ENCODE data around the gene CNBP. TPM values are rescaled to one million over a fixed set of nuclear protein-coding genes. Genes with fewer than 3 reads are reported as not detected.

CNBP gene
- total RNA-seq, 1 experiment from 2014 or later, result 353 TPM

DNA sequence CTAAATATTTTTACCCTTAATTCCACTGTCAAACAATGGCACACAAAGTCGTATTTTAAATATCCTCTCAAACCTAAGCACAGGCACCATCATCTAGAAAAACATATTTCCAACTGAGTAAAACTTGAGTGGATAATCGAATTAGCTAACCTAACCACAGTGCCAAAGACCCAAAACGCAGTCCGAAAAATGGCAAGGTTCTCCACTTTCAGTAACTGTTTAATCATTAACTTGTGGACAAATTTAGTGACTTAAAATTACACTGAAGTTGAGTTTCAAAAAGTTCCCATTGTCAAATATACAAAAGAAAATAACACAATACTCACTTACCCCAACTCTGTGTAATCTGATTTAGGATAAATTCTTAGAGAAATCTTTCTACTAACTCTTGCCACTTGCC is 10.0 kb downstream of the CNBP start:
- peaks cover 58% of the 10 kb centered on the region for H4K20me1 ChIP-seq (ENCODE audit: insufficient read depth)
- DNase-seq (ENCODE audit: low read depth, low spot score), result no peak
- ChIA-PET RAD21 (ENCODE audit: low non-redundant PET in 1 of 2, low total read pairs in 2 of 2, uncharacterized antibody in 2 of 2, unreplicated experiment in 2 of 2) (no interaction called here), CTCF (no interaction called here), POLR2A (no interaction called here)
- no peak overlapping the region for H3K4me3 ChIP-seq (replicated peaks in 1 of 2; ENCODE audit: low read depth in 1 of 2, low read length in 2 of 2)
- H3K9ac ChIP-seq (ENCODE audit: low read length), result no peak overlapping the region
- H3K4me2 ChIP-seq (ENCODE audit: low read length), result no peak overlapping the region
- no peaks in the 10 kb centered on the region for H3K4me1 ChIP-seq (ENCODE audit: control insufficient read depth in 1 of 2, insufficient read depth in 2 of 2, low read length in 2 of 2)
- no TSS peak for BruUV-seq (replicated peaks)
- peaks cover 97% of the 10 kb centered on the region for H3K79me2 ChIP-seq (ENCODE audit: insufficient read depth, low read length)
- H3K9me3 ChIP-seq (ENCODE audit: control insufficient read depth in 1 of 2, insufficient read depth in 1 of 2, low read depth in 1 of 2, low read length in 2 of 2), result no peaks in the 10 kb centered on the region
- no peak for ATAC-seq
- no peaks in the 10 kb centered on the region for H3K27me3 ChIP-seq (ENCODE audit: insufficient read depth, low read length)
- H2AFZ ChIP-seq (ENCODE audit: low read depth, low read length, poor library complexity, severe bottlenecking), result no peak overlapping the region
- TF ChIP-seq, protein P1, sequence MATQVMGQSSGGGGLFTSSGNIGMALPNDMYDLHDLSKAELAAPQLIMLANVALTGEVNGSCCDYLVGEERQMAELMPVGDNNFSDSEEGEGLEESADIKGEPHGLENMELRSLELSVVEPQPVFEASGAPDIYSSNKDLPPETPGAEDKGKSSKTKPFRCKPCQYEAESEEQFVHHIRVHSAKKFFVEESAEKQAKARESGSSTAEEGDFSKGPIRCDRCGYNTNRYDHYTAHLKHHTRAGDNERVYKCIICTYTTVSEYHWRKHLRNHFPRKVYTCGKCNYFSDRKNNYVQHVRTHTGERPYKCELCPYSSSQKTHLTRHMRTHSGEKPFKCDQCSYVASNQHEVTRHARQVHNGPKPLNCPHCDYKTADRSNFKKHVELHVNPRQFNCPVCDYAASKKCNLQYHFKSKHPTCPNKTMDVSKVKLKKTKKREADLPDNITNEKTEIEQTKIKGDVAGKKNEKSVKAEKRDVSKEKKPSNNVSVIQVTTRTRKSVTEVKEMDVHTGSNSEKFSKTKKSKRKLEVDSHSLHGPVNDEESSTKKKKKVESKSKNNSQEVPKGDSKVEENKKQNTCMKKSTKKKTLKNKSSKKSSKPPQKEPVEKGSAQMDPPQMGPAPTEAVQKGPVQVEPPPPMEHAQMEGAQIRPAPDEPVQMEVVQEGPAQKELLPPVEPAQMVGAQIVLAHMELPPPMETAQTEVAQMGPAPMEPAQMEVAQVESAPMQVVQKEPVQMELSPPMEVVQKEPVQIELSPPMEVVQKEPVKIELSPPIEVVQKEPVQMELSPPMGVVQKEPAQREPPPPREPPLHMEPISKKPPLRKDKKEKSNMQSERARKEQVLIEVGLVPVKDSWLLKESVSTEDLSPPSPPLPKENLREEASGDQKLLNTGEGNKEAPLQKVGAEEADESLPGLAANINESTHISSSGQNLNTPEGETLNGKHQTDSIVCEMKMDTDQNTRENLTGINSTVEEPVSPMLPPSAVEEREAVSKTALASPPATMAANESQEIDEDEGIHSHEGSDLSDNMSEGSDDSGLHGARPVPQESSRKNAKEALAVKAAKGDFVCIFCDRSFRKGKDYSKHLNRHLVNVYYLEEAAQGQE (IDR thresholded peaks at IDR 0.05; ENCODE audit: low read depth), result no peak
- no peak for TF ChIP-seq SIN3A (IDR thresholded peaks at IDR 0.05; ENCODE audit: low read depth)
- peaks cover 38 to 58% of the 10 kb centered on the region in 2 experiments for H3K36me3 ChIP-seq (ENCODE audit: control insufficient read depth in 1 of 2, insufficient read depth in 2 of 2, low read length in 2 of 2)
- intact Hi-C loops (cut with micrococcal nuclease), result no loop called here
- H3K9me2 ChIP-seq (ENCODE audit: insufficient read depth), result no peaks in the 10 kb centered on the region
- no peak overlapping the region for H3K27ac ChIP-seq (ENCODE audit: low read depth, low read length)

DNA sequence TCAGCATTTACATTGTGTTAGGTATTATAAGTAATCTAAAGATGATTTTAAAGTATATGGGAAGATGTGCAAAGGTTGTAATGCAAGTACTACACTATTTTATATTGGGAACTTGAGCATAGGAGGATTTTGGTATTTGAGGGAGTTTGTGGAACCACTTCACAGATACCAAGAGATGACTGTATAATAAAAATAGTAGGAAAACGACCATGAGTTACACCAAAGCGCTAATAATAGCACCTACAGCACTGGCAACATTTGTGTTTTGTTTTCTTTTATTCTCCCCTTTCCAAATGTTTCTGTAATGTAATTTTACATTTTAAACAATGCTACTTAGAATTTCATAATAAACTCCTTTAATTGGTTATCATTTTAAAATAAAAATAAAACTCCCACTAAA is 10.5 kb downstream of the CNBP start:
- CTCF ChIA-PET, result interaction anchor here (0.7 kb wide), 1 partner anchor 11 kb away, joined by 3 read pairs; no protein-coding TSS in a partner anchor
- Histone ChIP-seq H3K4me2 (ENCODE audit: low read length) (no peak overlapping the region), H3K9me2 (ENCODE audit: insufficient read depth) (no peaks in the 10 kb centered on the region), H2AFZ (ENCODE audit: low read depth, low read length, poor library complexity, severe bottlenecking) (no peak overlapping the region), H3K79me2 (ENCODE audit: insufficient read depth, low read length) (peaks cover 95% of the 10 kb centered on the region), H3K36me3 (ENCODE audit: control insufficient read depth in 1 of 2, insufficient read depth in 2 of 2, low read length in 2 of 2) (peaks cover 34 to 59% of the 10 kb centered on the region in 2 experiments), H3K9ac (ENCODE audit: low read length) (no peak overlapping the region), H4K20me1 (ENCODE audit: insufficient read depth) (peaks cover 58% of the 10 kb centered on the region), H3K9me3 (ENCODE audit: control insufficient read depth in 1 of 2, insufficient read depth in 1 of 2, low read depth in 1 of 2, low read length in 2 of 2) (no peaks in the 10 kb centered on the region), H3K4me1 (ENCODE audit: control insufficient read depth in 1 of 2, insufficient read depth in 2 of 2, low read length in 2 of 2) (no peaks in the 10 kb centered on the region), H3K4me3 (replicated peaks in 1 of 2; ENCODE audit: low read depth in 1 of 2, low read length in 2 of 2) (no peak overlapping the region), H3K27ac (ENCODE audit: low read depth, low read length) (no peak overlapping the region), H3K27me3 (ENCODE audit: insufficient read depth, low read length) (no peaks in the 10 kb centered on the region)
- RAD21 ChIA-PET (ENCODE audit: low non-redundant PET in 1 of 2, low total read pairs in 2 of 2, uncharacterized antibody in 2 of 2, unreplicated experiment in 2 of 2), result no interaction called here
- POLR2A ChIA-PET, result interaction anchor here (1.4 kb wide), 1 partner anchor 12 kb away, joined by 3 read pairs; no protein-coding TSS in a partner anchor
- TF ChIP-seq EGR1 (IDR thresholded peaks at IDR 0.05; ENCODE audit: low read depth) (no peak), SRF (IDR thresholded peaks at IDR 0.05; ENCODE audit: low read depth) (no peak), POLR2AphosphoS5 (IDR thresholded peaks at IDR 0.05; ENCODE audit: low read depth, low read length) (no peak), SP1 (IDR thresholded peaks at IDR 0.05; ENCODE audit: low read depth) (no peak)
- TF ChIP-seq, protein P2, sequence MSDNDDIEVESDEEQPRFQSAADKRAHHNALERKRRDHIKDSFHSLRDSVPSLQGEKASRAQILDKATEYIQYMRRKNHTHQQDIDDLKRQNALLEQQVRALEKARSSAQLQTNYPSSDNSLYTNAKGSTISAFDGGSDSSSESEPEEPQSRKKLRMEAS (IDR thresholded peaks at IDR 0.05), result no peak
- ATAC-seq, result no peak
- no TSS peak for BruUV-seq (replicated peaks)
- intact Hi-C loops (cut with micrococcal nuclease), result no loop called here
- DNase-seq (ENCODE audit: low read depth, low spot score), result no peak
